SK-N-MC (cell line): Measurements from ENCODE around the gene TRIM32.

Source experiments
- EZH2 ChIP-seq: fragments of 200-600 bp; sonication (generic); IDR thresholded peaks from one replicate; pipeline ENCODE4 v1.6.1; 2017; ENCODE audit warnings: antibody characterized with exemption
- FOXP2 ChIP-seq: optimal IDR thresholded peaks from 2 replicates; pipeline ENCODE3; 2011; ENCODE audit warnings: mild to moderate bottlenecking, moderate library complexity; ENCODE audit not compliant: insufficient read depth; ENCODE audit errors: extremely low read length, control extremely low read depth
- POLR2AphosphoS5 ChIP-seq: IDR thresholded peaks from 2 replicates; pipeline ENCODE4 v1.6.1; 2012; ENCODE audit warnings: mild to moderate bottlenecking, low read depth, low read length, borderline replicate concordance

- no peak for TF ChIP-seq POLR2AphosphoS5
- no peak for TF ChIP-seq EZH2
- no peak for TF ChIP-seq FOXP2
These were observed 43.4 kb upstream of the TRIM32 start for GRCh38 chr9:116643691-116644090.
